SW480 (cell line): ENCODE measurements around the gene ACACA.
"Not testable (repeated sequence)": the region's sequence is repeated elsewhere in the genome, so short reads cannot be mapped to it uniquely, and the experiment has no call there.

Experiments used
- DNase-seq: peaks from one replicate; pipeline ENCODE4 v3.0.0-alpha.2; 2016; ENCODE audit warnings: low spot score

ACACA gene

GRCh38 chr17:37393352-37393751, 13.3 kb downstream of the ACACA start:
- DNase-seq, result no peak

DNA sequence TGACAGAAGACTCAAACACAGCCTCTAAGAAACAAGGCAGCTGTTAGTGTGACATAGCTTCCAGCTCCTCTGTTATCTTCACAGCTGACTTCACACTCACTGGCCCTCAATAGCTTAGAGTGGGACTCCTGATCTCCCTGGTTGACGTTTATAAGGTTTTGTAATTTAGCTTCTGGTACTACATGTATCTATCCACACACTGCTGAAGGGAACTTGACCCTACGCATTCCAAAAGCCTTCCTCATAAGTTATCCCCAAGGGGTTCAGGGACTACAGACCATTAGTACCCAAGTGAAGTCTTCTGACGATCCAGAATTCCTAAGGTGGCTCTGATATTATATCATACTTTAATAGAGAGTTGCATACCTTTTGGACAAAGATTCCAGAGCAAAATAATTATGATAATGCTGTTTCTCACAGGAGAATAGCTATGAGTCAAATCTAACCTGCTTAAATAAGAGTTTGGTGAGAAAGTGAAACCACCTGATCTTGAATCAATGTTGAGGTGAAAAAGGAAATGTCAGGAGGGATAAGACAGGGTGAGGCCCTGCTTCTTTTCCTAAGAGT, 14.5 kb downstream of the ACACA start:
- peak; percentile 16 for DNase-seq

GRCh38 chr17:37391146-37391545, 15.5 kb downstream of the ACACA start:
- DNase-seq, result no peak

DNA sequence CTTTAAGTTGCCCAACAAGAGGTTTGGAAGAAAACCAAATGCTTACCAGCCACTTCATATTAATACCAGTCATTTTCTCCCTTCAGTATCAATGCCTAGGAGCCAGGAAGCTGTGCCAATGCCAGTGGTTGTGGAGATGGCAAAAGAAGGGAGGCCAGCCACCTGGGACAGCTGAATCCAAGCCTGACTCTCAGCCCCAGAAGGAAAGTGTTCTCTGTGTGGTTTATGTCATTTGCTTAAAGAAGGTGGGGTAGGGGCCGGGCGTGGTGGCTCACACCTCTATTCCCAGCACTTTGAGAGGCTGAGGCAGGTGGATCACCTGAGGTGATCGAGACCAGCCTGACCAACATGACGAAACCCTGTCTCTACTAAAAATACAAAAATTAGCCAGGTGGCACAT, 17.5 kb downstream of the ACACA start:
- no peak for DNase-seq

DNA sequence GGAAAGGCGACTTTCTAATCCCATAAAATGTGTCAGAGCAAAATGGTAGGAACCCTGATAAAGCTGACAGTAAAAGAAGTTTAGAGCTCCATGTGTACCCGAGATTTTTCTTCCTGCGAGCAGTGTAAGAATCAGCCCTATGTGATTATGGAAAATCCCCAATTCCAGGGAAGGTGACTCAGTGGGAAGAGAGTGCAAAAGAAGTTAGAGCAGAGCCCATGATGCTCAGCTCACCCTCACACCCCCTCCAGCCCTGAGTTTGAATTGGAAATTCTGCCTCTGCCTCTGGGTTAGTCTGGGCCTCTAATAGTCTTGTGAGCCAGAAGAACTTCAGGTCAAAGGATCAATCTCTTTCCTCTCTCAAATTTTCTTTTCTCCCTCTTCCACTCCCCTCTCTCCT, 18.4 kb downstream of the ACACA start:
- DNase-seq, result no peak

DNA sequence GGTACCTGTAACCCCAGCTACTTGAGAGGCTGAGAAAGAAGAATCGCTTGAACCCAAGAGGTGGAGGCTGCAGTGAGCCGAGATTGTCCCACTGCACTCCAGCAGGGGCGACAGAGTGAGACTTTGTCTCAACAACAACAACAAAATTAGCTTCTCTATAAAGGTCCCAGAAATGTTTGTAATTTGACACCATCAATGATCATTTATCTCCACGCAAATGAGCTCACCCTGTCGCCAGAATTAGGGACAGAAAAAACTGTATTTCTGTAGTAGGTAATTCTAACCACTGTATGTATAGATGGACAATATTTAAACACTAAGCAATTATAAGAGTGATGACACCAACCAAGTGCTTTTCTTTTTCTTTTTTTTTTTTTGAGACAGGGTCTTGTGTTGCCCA, 20.2 kb downstream of the ACACA start:
- no peak for DNase-seq

GRCh38 chr17:37385474-37385990, 21.1 kb downstream of the ACACA start:
- no peak for DNase-seq

DNA sequence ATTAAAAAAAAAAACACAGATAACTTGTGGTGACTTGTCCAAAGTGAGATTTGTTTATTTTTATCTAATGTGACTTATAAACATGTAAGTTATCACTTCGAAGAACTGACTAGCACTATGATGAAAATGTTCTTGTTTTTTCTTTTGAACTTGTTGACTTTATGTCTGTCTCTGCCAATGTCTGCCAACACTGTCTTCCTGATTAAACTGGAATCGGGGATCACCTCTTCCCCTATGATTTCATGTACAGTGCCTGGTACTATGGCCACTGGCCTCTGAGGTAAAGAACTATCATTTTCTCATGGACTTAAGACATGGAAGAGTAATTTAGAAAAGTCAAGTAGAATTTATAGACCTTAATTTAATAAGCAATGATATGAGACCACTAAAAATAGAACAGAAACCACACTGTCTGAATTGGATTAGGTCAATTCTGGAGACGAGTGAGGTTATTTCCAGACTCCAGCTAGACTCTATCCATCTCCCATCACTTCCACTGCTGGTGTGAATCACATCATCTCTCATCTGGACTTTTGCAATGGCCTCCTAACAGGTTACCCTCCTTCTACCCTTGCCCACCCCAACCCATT, 22.0 kb downstream of the ACACA start:
- DNase-seq, result no peak

DNA sequence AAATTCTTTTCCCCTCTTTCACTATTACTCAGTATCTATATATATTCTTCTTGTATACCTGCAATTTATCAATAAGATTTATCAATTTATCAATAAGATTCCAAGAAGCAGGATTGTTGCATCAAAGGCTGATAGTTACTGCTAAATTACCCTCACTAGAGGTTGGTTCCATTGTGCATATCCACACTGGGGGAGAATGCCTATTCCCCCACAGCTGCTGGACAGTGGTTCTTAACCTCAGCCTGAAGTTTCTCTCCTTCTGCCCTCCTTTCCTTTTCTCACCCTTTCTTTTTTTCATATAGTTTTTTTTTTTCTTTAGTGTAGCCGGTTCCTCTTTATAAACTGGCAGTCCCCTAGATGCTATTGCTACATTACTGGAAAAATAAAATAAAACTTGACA, 24.6 kb downstream of the ACACA start:
- no peak for DNase-seq

DNA sequence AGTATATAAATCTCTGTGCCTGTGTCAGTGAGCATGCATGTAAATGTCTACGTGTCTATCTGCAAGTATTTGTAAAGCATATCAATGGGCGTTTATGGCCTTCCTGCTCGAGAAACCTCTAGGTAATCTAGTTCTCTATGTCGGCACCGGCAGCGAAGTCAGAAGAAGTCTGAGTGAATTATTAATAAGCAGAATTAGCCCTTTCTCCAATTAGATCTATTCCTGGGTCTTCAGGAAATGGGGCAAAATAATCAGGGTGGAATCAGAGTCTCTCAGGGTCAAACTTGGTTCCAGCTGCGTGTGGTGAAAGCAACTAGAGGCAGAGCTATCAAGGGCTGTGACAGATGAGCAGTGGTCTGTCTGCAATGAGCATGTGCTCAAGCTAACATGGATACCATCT, 30.9 kb downstream of the ACACA start, which contains the start of gene C17orf78:
Gene C17orf78, plus strand, starts transcription at position 280 of the 400 bp plus-strand sequence. Its CDS starts 108 bp downstream, at position 388.
- DNase-seq, result no peak

GRCh38 chr17:37373530-37374159, 33.0 kb downstream of the ACACA start:
- DNase-seq, result peak; percentile 79

GRCh38 chr17:37368577-37368976, 38.1 kb downstream of the ACACA start:
- no peak for DNase-seq

GRCh38 chr17:37365589-37365988, 41.0 kb downstream of the ACACA start:
- no peak for DNase-seq

DNA sequence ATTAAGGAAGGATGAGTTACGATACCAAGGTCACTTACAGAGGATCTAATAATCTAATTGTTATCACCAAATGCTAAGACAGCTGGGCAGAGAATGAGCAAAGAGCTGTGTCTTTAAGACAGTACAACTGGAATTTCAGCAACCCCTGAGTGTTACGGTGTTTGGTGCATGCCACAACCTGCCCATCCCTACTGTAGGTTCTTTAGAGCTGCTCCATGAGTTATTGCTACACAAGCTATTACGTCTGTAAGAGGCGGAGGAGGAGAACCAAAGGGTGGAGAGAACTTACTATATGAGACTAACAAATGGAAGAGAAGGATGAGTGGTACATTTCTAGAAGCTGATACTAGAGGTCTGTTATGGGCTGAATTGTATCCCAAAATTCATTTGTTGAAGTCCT, 45.1 kb downstream of the ACACA start:
- DNase-seq, result no peak

DNA sequence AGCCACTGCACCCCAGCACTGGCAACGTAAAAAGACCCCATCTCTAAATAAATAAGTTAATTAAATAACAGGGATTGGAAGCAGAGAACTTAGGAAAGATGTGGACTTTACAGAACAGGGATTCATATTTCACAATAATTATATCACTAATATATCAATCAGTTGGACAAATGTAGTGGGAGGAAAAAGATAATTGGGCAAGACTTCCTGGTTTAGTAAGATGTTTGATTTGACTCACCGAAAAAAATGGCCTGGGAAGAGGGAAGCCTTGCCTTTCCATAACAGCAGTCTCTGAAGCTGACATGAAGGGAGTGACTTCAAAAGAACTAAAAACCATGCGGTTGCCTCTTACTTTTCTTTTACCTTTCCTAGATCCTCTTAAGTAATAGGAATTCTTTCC, 46.0 kb downstream of the ACACA start:
- DNase-seq, result no peak

DNA sequence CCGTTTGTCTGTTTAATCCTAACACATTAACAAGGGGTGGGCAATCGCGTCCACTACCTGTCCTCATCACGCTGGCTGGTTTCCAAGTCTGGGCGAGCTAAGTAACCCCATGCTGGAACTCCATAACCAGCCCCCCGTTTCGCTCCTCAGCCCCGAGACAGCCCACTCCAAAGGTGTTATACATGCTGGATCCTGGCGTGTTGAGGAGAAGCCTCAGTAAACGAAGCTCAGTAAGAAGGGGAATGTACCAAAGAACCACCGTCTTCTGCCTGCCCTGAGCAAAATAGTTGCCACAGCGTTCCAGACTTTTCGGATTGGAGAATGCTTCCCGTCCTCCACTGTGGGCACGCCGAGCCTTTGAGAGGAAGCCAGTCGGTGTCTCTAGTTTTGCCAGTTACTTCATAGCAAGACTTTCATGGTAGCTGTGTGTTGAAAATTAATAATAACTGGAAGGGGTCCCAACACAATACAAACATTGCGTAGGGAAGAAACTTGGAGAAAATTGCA, 46.9 kb downstream of the ACACA start:
- DNase-seq, result no peak

DNA sequence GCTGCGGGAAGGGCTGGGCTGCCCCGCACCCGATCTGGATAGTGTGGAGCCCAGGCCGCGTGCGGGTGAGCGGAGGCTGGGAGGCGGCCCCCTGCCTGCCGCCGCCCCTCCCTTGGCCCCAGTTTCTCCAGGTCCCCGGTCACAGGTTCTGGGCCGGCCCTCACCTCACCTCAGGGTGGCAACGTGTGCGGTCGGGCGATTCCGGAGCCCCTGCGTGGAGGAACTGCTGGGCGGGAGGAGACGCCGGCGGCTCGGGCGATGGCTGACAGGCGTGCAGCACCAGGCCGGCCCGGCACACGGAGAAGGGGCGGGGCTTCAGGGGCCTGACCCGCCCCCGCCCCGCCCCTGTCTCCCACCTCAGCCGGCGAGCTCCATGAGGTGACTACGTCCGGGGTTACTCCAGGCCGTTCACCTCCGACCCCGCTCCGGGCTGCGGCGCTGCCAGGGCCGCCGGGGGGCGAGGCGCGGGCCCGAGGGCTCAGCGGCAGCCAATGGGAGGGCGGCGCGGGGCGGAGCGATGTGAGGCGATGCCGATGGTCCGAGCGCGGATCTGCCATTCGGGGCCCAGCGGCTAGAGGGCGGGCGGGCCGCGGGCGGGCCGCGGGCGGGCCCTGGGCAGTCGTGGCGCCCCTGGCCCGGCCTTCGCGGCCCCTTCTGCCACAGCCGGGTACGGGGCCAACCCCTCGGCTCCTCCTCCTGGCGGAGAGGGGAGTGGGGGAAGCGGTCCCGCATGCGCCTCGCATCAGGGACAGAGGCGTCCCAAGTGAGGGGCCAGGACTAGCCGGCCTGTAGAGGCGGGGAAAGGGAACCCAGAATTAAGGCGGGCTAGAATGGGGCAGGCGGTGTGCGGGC, 47.6 kb downstream of the ACACA start:
- peak; percentile 92 for DNase-seq

- DNase-seq, result peak; percentile 66
Observed at GRCh38 chr17:37358098-37358829, 48.4 kb downstream of the ACACA start.

GRCh38 chr17:37356796-37357569, 49.7 kb downstream of the ACACA start:
- not testable (repeated sequence) for DNase-seq

DNA sequence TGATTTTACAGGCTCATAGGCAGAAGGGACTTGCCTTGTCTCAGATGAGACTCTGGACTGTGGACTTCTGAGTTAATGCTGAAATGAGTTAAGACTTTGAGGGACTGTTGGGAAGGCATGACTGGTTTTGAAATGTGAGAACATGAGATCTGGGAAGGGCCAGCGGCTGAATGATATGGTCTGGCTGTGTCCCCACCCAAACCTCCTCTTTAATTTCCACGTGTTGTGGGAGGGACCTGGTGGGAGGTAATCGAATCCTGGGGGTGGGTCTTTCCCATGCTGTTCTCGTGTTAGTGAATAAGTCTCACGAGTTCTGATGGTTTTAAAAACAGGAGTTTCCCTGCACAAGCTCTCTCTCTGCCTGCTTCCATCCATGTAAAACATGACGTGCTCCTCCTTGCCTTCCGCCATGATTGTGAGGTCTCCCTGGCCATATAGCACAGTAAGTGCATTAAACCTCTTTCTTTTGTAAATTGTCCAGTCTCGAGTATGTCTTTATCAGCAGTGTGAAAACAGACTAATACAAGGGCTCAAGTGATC, 59.7 kb downstream of the ACACA start:
- DNase-seq, result not testable (repeated sequence)

- no peak for DNase-seq
Observed at GRCh38 chr17:37344519-37344918, 62.1 kb downstream of the ACACA start.
